H9 (cell line): ENCODE results near the gene DAPK2. TPM values are rescaled to one million over a fixed set of nuclear protein-coding genes. Genes with fewer than 3 reads are reported as not detected.
A peak's percentile ranks its signal among the peaks of the same experiment; 100 is the strongest.

Experiments used
- DNase-seq: peaks from one replicate; pipeline ENCODE4 v3.0.0-alpha.2; 2017
- H2AFZ ChIP-seq: one replicate; pipeline ENCODE4 v1.6.1; 2013; ENCODE audit warnings: mild to moderate bottlenecking, low read length, control low read depth, moderate library complexity
- H2AK5ac ChIP-seq: 2 replicates; pipeline ENCODE4 v1.6.1; 2013; ENCODE audit warnings: low read length, control low read depth, mixed read lengths; ENCODE audit not compliant: insufficient read length
- H2BK120ac ChIP-seq: one replicate; pipeline ENCODE4 v1.6.1; 2013; ENCODE audit warnings: low read depth, mild to moderate bottlenecking, low read length, control low read depth, inconsistent platforms; ENCODE audit not compliant: poor library complexity, severe bottlenecking
- H2BK12ac ChIP-seq: 2 replicates; pipeline ENCODE4 v1.6.1; 2013; ENCODE audit warnings: low read length, control low read depth, mixed read lengths, low read depth; ENCODE audit not compliant: insufficient read length
- H2BK15ac ChIP-seq: 2 replicates; pipeline ENCODE4 v1.6.1; 2013; ENCODE audit warnings: low read depth, low read length, control low read depth
- H2BK20ac ChIP-seq: one replicate; pipeline ENCODE4 v1.6.1; 2013; ENCODE audit warnings: low read depth, mild to moderate bottlenecking, low read length, control low read depth, inconsistent platforms; ENCODE audit not compliant: poor library complexity, severe bottlenecking
- H2BK5ac ChIP-seq: 2 replicates; pipeline ENCODE4 v1.6.1; 2013; ENCODE audit warnings: low read length, control low read depth, mixed read lengths; ENCODE audit not compliant: insufficient read length
- H3K14ac ChIP-seq: 2 replicates; pipeline ENCODE4 v1.6.1; 2013; ENCODE audit warnings: low read length, control low read depth; ENCODE audit not compliant: insufficient read depth
- H3K18ac ChIP-seq: 2 replicates; pipeline ENCODE4 v1.6.1; 2013; ENCODE audit warnings: low read depth, mild to moderate bottlenecking, mixed read lengths, low read length, control low read depth; ENCODE audit not compliant: insufficient read length
- H3K23ac ChIP-seq: 2 replicates; pipeline ENCODE4 v1.6.1; 2013; ENCODE audit warnings: low read length, control low read depth, mixed read lengths, low read depth; ENCODE audit not compliant: insufficient read length
- H3K23me2 ChIP-seq: 2 replicates; pipeline ENCODE4 v1.6.1; 2013; ENCODE audit warnings: low read depth, mild to moderate bottlenecking, mixed read lengths, low read length, control low read depth; ENCODE audit not compliant: insufficient read length, poor library complexity, severe bottlenecking
- H3K27ac ChIP-seq: 2 replicates; pipeline ENCODE4 v1.5.1; 2013; ENCODE audit warnings: low read length, control low read depth, mixed read lengths, low read depth; ENCODE audit not compliant: insufficient read length
- H3K27me3 ChIP-seq: 2 replicates; pipeline ENCODE4 v1.6.1; 2013; ENCODE audit warnings: low read length, control low read depth, inconsistent platforms; ENCODE audit not compliant: insufficient read depth
- H3K4ac ChIP-seq: 2 replicates; pipeline ENCODE4 v1.6.1; 2013; ENCODE audit warnings: low read depth, mild to moderate bottlenecking, control low read depth, inconsistent platforms, low read length, moderate library complexity
- H3K4me1 ChIP-seq: 2 replicates; pipeline ENCODE4 v1.6.1; 2013; ENCODE audit warnings: low read length, control low read depth, inconsistent platforms; ENCODE audit not compliant: insufficient read depth
- H3K4me2 ChIP-seq: 2 replicates; pipeline ENCODE4 v1.6.1; 2013; ENCODE audit warnings: low read length, control low read depth, mixed read lengths; ENCODE audit not compliant: insufficient read length, insufficient read depth
- H3K56ac ChIP-seq: 2 replicates; pipeline ENCODE4 v1.6.1; 2013; ENCODE audit warnings: low read depth, mild to moderate bottlenecking, mixed read lengths, low read length, control low read depth; ENCODE audit not compliant: insufficient read length
- H3K79me1 ChIP-seq: 2 replicates; pipeline ENCODE4 v1.6.1; 2013; ENCODE audit warnings: low read depth, mild to moderate bottlenecking, moderate library complexity, low read length, control low read depth, inconsistent platforms; ENCODE audit not compliant: insufficient read depth, poor library complexity, severe bottlenecking
- H3K79me2 ChIP-seq: 2 replicates; pipeline ENCODE4 v1.6.1; 2013; ENCODE audit warnings: low read length, control low read depth, inconsistent platforms; ENCODE audit not compliant: insufficient read depth
- H3K9ac ChIP-seq: 2 replicates; pipeline ENCODE4 v1.6.1; 2013; ENCODE audit warnings: low read length, control low read depth, mixed read lengths; ENCODE audit not compliant: insufficient read length; ENCODE audit errors: extremely low read depth
- H3K9me3 ChIP-seq: one replicate; pipeline ENCODE4 v1.6.1; 2013; ENCODE audit warnings: low read depth, low read length, inconsistent platforms; ENCODE audit not compliant: control insufficient read depth
- H3T11ph ChIP-seq: one replicate; pipeline ENCODE4 v1.6.1; 2013; ENCODE audit warnings: mild to moderate bottlenecking, low read length, control low read depth, inconsistent platforms
- H4K20me1 ChIP-seq: one replicate; pipeline ENCODE4 v1.6.1; 2013; ENCODE audit not compliant: control insufficient read depth, insufficient read length, insufficient read depth
- H4K5ac ChIP-seq: 2 replicates; pipeline ENCODE4 v1.6.1; 2013; ENCODE audit warnings: low read depth, mild to moderate bottlenecking, mixed read lengths, low read length, control low read depth; ENCODE audit not compliant: insufficient read length
- H4K8ac ChIP-seq: replicated peaks from 2 replicates; pipeline ENCODE4 v1.6.1; 2013; ENCODE audit warnings: low read length, control low read depth, mixed read lengths, low read depth; ENCODE audit not compliant: insufficient read length
- H4K91ac ChIP-seq: 2 replicates; pipeline ENCODE4 v1.6.1; 2013; ENCODE audit warnings: low read depth, mild to moderate bottlenecking, moderate library complexity, mixed read lengths, low read length, control low read depth; ENCODE audit not compliant: insufficient read length
- H3K27ac Mint-ChIP-seq, 3 experiments: 2 replicates in 2 of 3; 3 replicates in 1 of 3; pipeline ENCODE4 v1.8.0; 2020 to 2021; ENCODE audit warnings: mixed read lengths in 3 of 3, mild to moderate bottlenecking in 1 of 3, moderate library complexity in 1 of 3
- H3K27me3 Mint-ChIP-seq: 2 replicates; pipeline ENCODE4 v1.8.0; 2021; ENCODE audit warnings: low read depth, mild to moderate bottlenecking, moderate library complexity, mixed read lengths
- H3K36me3 Mint-ChIP-seq, 3 experiments: 2 replicates in 2 of 3; 3 replicates in 1 of 3; pipeline ENCODE4 v1.8.0; 2020 to 2021; ENCODE audit warnings: low read depth in 3 of 3, mixed read lengths in 3 of 3; ENCODE audit not compliant: insufficient read depth in 1 of 3
- H3K4me1 Mint-ChIP-seq, 2 experiments: 2 replicates each; pipeline ENCODE4 v1.8.0; 2020; ENCODE audit warnings: mixed read lengths in 2 of 2
- H3K4me3 Mint-ChIP-seq, 2 experiments: 2 replicates in 1 of 2; 3 replicates in 1 of 2; pipeline ENCODE4 v1.8.0; 2020 to 2021; ENCODE audit warnings: mild to moderate bottlenecking in 2 of 2, mixed read lengths in 2 of 2, moderate library complexity in 1 of 2
- H3K9me3 Mint-ChIP-seq, 2 experiments: 2 replicates in 1 of 2; 3 replicates in 1 of 2; pipeline ENCODE4 v1.8.0; 2020; ENCODE audit warnings: mild to moderate bottlenecking in 2 of 2, mixed read lengths in 2 of 2, moderate library complexity in 1 of 2
- CTCF ChIP-seq: fragments of 200-600 bp; sonication (generic); conservative IDR thresholded peaks from 3 replicates; pipeline ENCODE4 v1.8.0; 2021; ENCODE audit warnings: antibody characterized with exemption, mild to moderate bottlenecking
- WGBS: extraction: QIAGEN DNeasy Blood & Tissue Kit; methylation state at CpG from one replicate; pipeline ENCODE4 v1.1.7; 2013; ENCODE audit warnings: missing lambda C conversion rate, low lambda C conversion rate, mixed read lengths; ENCODE audit not compliant: insufficient read length; ENCODE audit errors: extremely low coverage; 5-methylcytosine and 5-hydroxymethylcytosine counted together
- total RNA-seq: library from RNA; stranded (reverse); gene quantifications from 2 replicates; pipeline ENCODE4 v1.2.1, GENCODE V29; 2021

Gene DAPK2
- total RNA-seq, 1 experiment from 2014 or later = 3.5 TPM

GRCh38 chr15:63997715-63998442, 48.4 kb downstream of the DAPK2 start:
- H3K4me3 Mint-ChIP-seq = no peak overlapping the region
- Histone ChIP-seq H2BK20ac (no peak overlapping the region), H2BK15ac (no peak overlapping the region), H3T11ph (no peak overlapping the region), H4K20me1 (no peaks in the 10 kb centered on the region), H2AK5ac (no peak overlapping the region), H4K8ac (no peak overlapping the region), H3K27me3 (no peaks in the 10 kb centered on the region), H4K5ac (no peak overlapping the region), H3K18ac (no peak overlapping the region), H3K4ac (no peak overlapping the region), H3K9ac (no peak overlapping the region), H2BK12ac (no peak overlapping the region), H2AFZ (no peak overlapping the region), H3K23me2 (no peaks in the 10 kb centered on the region), H3K27ac (no peak overlapping the region), H3K9me3 (no peaks in the 10 kb centered on the region), H3K79me1 (no peaks in the 10 kb centered on the region), H3K4me1 (no peaks in the 10 kb centered on the region), H3K14ac (no peak overlapping the region; the same call in 1 of the 2 replicates), H3K56ac (no peak overlapping the region), H2BK5ac (no peak overlapping the region), H3K4me2 (no peak overlapping the region), H3K23ac (no peak overlapping the region), H4K91ac (no peak overlapping the region), H3K79me2 (no peaks in the 10 kb centered on the region), H2BK120ac (no peak overlapping the region)
- H3K27me3 Mint-ChIP-seq = peaks cover 2% of the 10 kb centered on the region
- DNase-seq = no peak
- H3K4me1 Mint-ChIP-seq = peaks cover 4 to 6% of the 10 kb centered on the region in 2 experiments
- WGBS = no CpG with 5 or more reads among the region's 4 CpGs
- peak overlapping the region in 2 of 3 experiments; percentile 18 to 40; a peak in 3 of 7 replicates for H3K27ac Mint-ChIP-seq
- TF ChIP-seq CTCF = no peak
- no peaks in the 10 kb centered on the region for H3K9me3 Mint-ChIP-seq
- H3K36me3 Mint-ChIP-seq = no peaks in the 10 kb centered on the region
